ENCODE results near the gene WRNIP1.
"Not testable (repeated sequence)": the region's sequence is repeated elsewhere in the genome, so short reads cannot be mapped to it uniquely, and the experiment has no call there.

WRNIP1 gene

GRCh38 chr6:2784930-2785329 is 19.7 kb downstream of the WRNIP1 start:
- no peak for DNase-seq (ENCODE audit: low spot score)

- DNase-seq (ENCODE audit: low spot score) = no peak
These were observed 21.1 kb downstream of the WRNIP1 start for GRCh38 chr6:2786269-2786668.

GRCh38 chr6:2790588-2791449 is 25.6 kb downstream of the WRNIP1 start:
- DNase-seq (ENCODE audit: low spot score) = no peak

GRCh38 chr6:2791450-2791974 is 26.3 kb downstream of the WRNIP1 start:
- no peak for DNase-seq (ENCODE audit: low spot score)

DNA sequence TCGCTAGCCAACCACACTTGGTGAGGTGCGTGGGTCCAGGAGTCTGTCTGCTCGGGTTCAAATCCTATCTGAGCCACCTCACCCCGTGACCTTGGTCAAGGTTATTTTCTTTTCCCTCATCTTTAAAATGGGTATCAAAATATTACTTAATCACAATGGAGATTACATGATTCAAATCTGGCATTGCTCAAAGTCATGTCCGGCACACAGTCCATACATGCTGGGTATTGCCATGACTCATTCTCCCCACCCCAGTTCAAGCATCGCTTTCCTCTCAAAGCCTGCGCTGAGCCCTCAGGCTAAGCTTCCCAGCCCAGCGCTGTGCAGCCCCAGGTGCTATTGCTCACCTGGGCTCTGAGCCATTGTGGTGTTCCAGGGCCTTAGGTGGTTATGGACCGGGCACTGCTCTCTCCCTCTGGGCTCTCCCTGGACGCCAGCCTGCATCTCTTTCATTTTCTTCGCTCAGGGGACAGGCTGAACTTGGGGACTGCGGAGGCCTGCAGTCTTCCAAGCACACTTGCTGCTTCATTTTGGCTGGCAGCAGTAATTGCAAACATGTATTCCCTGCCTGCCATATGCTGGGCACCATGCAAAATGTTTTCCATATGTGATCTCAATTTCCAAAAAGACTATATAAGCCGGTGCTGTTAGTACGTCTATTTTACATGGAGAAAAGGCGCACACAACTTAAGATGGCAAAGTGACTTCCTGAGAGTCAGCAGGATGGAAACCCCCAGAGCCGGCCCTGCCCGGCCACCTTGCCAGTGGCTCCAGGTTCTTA is 27.3 kb downstream of the WRNIP1 start:
- DNase-seq (ENCODE audit: low spot score) = no peak

DNA sequence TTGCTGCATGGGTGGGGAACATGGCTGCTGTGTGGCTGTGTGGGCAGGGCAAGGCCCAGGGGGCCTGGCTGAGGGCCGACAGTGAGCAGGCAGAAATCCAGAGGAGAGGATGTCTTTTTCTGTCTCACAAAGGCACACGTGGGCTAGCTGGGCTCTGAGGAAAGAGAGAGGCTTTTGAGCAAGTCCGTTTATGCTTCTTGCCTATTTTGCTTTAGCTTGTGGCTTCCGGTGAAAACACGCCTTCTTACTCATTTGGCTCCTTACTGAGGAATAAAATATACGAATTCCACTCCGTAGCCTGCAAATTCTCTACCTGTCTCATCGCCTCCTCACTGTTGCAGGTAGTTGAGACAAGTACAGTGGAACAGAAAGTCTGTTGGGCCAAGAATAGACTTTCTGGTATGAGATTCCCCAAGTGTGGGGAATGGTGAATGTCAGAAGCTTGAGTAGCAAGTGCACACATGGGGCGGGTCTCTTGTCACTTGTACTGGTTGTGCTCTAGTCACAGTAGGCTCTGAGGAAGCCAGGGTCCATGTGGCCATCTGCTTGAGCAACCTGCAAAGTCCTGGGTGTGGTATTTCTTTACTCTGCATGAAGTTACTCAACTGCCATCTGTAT is 28.4 kb downstream of the WRNIP1 start:
- DNase-seq (ENCODE audit: low spot score) = no peak

DNA sequence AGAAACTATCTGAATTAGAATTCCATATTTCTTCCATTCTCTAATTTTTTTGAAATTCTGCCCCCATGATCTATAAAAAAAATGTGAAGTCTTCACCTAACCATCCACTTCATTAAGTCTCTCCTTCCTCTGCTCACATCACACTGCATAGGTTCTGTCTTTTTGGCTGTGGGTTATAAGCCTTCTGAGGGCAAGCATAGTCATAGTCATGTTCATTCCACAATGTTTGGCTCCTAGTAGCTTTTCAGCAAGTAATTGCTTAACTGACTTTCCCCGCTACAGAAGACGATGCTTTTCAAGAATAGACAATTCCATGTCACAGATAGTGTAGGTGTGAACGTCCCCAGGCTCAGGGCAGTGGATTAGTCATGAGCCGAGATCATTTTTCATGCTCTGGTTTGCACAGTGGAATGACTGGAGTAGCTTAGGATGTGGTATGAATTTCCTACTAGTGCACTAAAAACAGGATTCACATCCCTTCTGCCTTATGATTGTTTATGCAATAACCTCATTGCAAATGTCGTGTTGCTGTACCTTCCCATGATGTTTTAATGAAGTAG is 29.1 kb downstream of the WRNIP1 start:
- DNase-seq (ENCODE audit: low spot score) = no peak

GRCh38 chr6:2795162-2795561 is 30.0 kb downstream of the WRNIP1 start:
- DNase-seq (ENCODE audit: low spot score) = no peak

DNA sequence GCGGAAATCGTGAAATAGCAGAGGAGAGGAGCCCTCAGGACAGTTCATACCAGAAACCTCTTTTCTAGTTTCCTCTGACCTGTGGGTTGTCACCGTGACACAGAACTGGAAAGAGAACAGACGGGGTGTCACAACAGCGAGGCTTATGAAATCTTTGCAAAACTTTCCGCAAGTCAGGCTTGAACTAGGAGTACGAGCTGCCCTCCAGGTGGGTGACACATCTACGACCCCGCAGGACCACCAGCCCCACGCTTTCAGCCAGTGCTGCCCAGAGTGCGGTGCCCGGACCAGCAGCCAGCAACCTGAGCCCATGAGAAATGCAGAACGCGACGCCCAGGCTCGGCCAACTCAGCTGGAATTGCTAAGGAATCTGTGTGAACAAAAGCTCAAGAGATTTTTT is 30.8 kb downstream of the WRNIP1 start:
- no peak for DNase-seq (ENCODE audit: low spot score)

DNA sequence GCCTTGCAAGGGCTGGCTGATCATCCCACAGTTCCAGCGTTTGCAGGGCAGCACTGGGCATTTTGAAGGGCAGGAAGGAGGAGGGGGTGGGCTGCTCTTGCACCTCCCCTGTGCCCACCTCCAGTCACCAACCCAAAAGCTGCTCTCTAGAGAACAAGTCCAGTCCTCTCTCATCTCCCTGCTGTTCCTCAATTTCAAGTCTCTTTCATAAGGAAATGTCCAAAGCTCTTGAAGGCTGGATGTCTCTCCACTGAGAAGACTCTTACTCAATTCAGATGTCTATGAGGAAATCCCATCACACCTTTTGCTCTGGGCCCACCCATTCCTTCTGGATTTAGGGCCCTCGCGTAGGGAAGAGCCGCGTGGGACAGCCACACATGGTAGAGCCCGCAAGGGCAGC is 31.7 kb downstream of the WRNIP1 start:
- DNase-seq (ENCODE audit: low spot score) = no peak

GRCh38 chr6:2797564-2798031 is 32.4 kb downstream of the WRNIP1 start:
- DNase-seq (ENCODE audit: low spot score) = no peak

- no peak for DNase-seq (ENCODE audit: low spot score)
These were observed 33.5 kb downstream of the WRNIP1 start for GRCh38 chr6:2798586-2799134.

GRCh38 chr6:2799936-2800527 is 34.8 kb downstream of the WRNIP1 start:
- no peak for DNase-seq (ENCODE audit: low spot score)

DNA sequence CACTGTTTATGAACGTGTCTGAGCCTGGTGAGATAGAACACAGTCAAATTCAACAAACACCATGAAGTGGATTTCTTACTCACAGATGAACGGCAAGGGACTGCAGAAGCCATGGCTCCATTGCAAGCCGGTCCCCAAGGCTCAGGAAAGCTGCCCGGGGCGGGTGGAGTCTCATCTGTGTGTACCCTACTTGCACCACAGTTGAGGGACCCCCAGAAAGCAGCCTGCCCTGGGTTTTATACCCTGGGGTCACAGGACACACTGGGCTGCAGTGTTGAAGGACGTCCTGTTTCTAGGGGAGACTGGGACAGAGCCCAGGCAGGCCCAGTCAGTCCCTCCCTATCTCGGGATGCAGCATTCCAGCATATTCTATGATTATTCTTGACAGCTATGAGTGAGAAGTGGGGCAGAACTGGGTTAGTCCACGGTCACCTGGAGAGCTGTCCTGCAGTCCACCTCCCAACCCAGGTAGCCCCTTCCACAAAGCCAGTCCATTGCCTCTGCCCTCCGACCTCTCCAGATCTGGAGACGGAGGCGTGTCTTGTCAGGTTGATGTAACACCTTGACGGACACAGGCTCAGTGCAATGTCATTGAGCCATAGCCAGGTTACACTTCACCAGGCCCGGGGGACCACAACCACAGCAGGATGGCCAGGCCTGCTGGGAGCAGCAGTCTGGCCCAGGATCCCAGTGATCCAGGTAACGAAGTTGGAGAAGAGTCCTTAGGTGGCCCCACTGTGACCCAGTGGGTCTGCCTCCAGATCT is 35.5 kb downstream of the WRNIP1 start:
- DNase-seq (ENCODE audit: low spot score) = no peak

DNA sequence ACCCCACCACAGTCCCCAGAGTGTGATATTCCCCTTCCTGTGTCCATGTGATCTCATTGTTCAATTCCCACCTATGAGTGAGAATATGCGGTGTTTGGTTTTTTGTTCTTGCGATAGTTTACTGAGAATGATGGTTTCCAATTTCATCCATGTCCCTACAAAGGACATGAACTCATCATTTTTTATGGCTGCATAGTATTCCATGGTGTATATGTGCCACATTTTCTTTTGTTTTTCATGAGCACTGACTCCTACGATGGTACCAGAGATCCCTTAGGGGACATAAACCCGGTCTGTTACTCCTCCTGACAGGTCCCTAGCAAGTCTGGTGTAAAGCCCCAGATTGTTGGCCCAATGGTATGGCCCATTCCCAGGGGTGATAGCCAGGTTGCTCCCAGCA is 36.5 kb downstream of the WRNIP1 start:
- DNase-seq (ENCODE audit: low spot score) = not testable (repeated sequence)

DNA sequence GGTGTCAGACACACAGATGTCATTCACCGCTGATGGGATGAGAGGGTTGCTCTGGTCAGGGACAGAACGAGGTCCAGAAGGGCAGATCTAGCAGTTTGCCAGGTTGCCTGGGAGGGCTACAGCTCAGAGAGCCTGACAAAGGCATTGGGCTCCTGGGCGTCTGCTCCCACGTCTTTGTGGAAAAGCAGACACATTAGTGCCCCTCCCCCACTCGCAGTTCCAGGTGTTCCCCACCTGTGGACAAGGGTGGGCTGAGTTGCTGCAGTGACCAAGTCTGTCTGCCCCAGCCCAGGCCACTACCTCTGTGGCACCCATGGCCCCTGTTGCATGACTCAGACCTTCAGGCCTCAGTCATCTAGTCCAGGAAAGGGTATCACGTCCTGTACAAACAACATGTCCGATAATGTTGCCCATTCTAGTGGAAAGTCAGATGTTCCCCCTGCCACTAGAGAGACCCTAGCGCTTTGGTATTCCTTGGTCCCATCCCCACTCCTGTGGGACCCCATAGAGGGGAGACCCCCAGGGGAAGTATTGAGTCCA is 37.4 kb downstream of the WRNIP1 start:
- DNase-seq (ENCODE audit: low spot score) = no peak

DNA sequence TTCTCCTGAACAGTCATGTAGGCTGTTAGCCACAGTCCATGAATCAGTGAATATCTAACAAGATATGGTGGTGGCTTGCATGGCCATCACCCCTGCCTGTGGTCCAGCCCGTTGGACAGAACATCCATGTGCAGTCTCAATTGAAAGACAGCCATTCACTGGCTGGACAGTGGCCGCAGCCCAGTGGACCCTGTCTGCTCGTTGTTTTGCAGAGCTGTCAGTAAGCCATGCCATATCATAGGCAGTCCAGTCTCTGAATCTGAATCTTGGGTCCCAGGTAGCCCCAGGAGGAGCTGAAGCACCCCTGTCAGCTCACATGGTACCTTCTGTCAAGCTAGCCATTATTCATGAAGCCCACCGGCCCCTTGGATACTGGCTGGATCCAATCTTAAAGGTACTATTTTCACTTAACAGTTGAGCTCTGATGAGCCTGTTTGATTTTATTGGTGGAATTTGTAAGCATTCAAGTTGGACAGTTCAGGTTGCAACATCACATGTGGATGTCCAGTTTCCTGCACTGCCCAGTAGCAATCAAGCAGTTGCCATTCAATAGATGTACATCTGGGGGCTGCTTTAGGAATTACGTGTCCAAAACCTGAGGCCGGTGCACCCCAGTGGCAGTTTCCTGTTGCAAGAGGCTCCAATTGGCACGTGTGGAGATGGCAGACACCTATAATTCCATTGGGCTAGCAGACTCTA is 38.7 kb downstream of the WRNIP1 start:
- DNase-seq (ENCODE audit: low spot score) = no peak

GRCh38 chr6:2804516-2804915 is 39.3 kb downstream of the WRNIP1 start:
- no peak for DNase-seq (ENCODE audit: low spot score)

DNA sequence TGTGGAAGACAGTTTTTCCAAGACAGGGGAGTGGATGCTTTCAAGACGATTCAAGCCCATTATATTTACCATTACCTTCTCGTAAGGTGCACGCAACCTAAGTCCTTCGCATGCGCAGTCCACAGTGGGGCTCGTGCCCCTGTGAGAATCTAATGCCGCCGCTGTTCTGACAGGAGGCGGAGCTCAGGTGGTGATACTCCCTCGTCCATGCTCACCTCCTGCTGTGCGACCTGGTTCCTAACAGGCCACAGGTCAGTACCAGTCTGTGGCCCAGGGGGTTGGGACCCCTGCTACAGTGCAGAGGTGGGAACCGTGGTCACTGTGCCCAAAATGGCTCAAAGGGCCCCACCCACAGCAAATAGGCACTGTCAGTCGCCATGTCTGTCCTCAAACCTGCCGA is 39.8 kb downstream of the WRNIP1 start:
- DNase-seq (ENCODE audit: low spot score) = no peak

DNA sequence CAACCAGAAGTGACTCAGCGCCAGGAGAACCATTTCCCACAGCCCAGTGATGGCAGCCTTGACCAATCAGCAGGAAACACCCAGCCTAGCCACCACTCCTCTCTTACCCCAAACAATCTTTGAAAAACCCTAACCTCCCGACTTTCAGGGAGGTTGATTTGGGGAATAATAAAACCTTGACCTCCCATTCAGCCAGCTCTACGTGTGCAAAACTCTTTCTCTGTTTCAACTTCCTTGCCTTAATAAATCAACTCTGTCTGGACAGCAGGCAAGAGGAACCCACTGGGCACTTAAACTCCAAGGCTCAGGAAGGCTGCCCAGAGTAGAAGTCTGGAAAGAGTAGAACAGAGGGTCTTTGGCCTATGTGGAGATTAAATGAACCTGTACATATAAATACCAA is 41.5 kb downstream of the WRNIP1 start:
- no peak for DNase-seq (ENCODE audit: low spot score)
